ENCODE data around the gene USP6NL. TPM values are rescaled to one million over a fixed set of nuclear protein-coding genes. Genes with fewer than 3 reads are reported as not detected.

Gene USP6NL
- total and polyA plus RNA-seq, 10 of the 15 experiments (the other 5 are each of a cell fraction or from before 2014, with no cell fraction given) = 4.0 to 27.7 (median 18.2) TPM

- TF ChIP-seq SREBF1 (IDR thresholded peaks at IDR 0.05; ENCODE audit: low read length) = no peak
- peak in 1 of 2 experiments; percentile 61; a peak in 1 of 4 replicates for TF ChIP-seq ETV6 (conservative IDR thresholded peaks at IDR 0.05 in 1 of 2, IDR thresholded peaks at IDR 0.05 in 1 of 2; ENCODE audit: borderline replicate concordance in 1 of 2, low read depth in 1 of 2)
- no peak for TF ChIP-seq NFYA (IDR thresholded peaks at IDR 0.05; ENCODE audit: borderline replicate concordance, low read depth, low read length)
- TF ChIP-seq IRF3 (IDR thresholded peaks at IDR 0.05) = no peak
- TF ChIP-seq STAT1 (conservative IDR thresholded peaks at IDR 0.05) = no peak
- no peak for TF ChIP-seq SP1 (IDR thresholded peaks at IDR 0.05; ENCODE audit: low read depth, low read length)
- TF ChIP-seq CUX1 (IDR thresholded peaks at IDR 0.05; ENCODE audit: insufficient replicate concordance, low read depth, low read length) = no peak
- TF ChIP-seq BCLAF1 (IDR thresholded peaks at IDR 0.05) = no peak
- no peak for TF ChIP-seq PRDM15 (CRISPR knock-in tag; IDR thresholded peaks at IDR 0.05)
- no peak for TF ChIP-seq CEBPZ (IDR thresholded peaks at IDR 0.05; ENCODE audit: low read depth, low read length)
- no peak for TF ChIP-seq NR2C1 (IDR thresholded peaks at IDR 0.05)
- TF ChIP-seq YY1 (IDR thresholded peaks at IDR 0.05; ENCODE audit: low read depth, low read length) = no peak
Measured at GRCh38 chr10:11631890-11632587, 20.6 kb upstream of the USP6NL start (continued).

Measured in GM12878 (cell line).